GM21529 (cell line): ENCODE measurements around the gene DCHS1.
A peak's percentile ranks its signal among the peaks of the same experiment; 100 is the strongest.

Experiments used
- ATAC-seq: cut with Tn5 transposase; IDR thresholded peaks from one replicate; pipeline ENCODE4 v1.9.1; 2021; ENCODE audit not compliant: unreplicated experiment

DCHS1 gene

GRCh38 chr11:6629892-6630631 is 25.5 kb downstream of the DCHS1 start:
- ATAC-seq: no peak

- no peak for ATAC-seq
These were observed 26.1 kb downstream of the DCHS1 start for GRCh38 chr11:6629573-6629891.

GRCh38 chr11:6628526-6628925 is 27.1 kb downstream of the DCHS1 start:
- no peak for ATAC-seq

- peak; percentile 75 for ATAC-seq
These were observed 27.8 kb downstream of the DCHS1 start for GRCh38 chr11:6627762-6628241.

- no peak for ATAC-seq
These were observed 28.4 kb downstream of the DCHS1 start for GRCh38 chr11:6626971-6627761.

- ATAC-seq: no peak
These were observed 29.7 kb downstream of the DCHS1 start for GRCh38 chr11:6625832-6626420.

- no peak for ATAC-seq
These were observed 30.3 kb downstream of the DCHS1 start for GRCh38 chr11:6625156-6625831.

GRCh38 chr11:6623391-6624363 is 31.9 kb downstream of the DCHS1 start:
- ATAC-seq: no peak

- no peak for ATAC-seq
These were observed 33.1 kb downstream of the DCHS1 start for GRCh38 chr11:6622261-6623171.

GRCh38 chr11:6621711-6622211 is 33.8 kb downstream of the DCHS1 start:
- ATAC-seq: no peak

GRCh38 chr11:6620636-6621035 is 35.0 kb downstream of the DCHS1 start:
- no peak for ATAC-seq

- ATAC-seq: peak; percentile 99
These were observed 36.4 kb downstream of the DCHS1 start, which contains the start of gene TPP1 for GRCh38 chr11:6619004-6619745. TPP1 (minus strand) TSS chr11:6619422; CDS start chr11:6619400, 22 bp downstream.

- ATAC-seq: no peak
These were observed 37.2 kb downstream of the DCHS1 start for GRCh38 chr11:6618117-6619003.

- no peak for ATAC-seq
These were observed 38.3 kb downstream of the DCHS1 start for GRCh38 chr11:6617315-6617781.

GRCh38 chr11:6616596-6617250 is 38.9 kb downstream of the DCHS1 start:
- ATAC-seq: no peak

- no peak for ATAC-seq
These were observed 39.6 kb downstream of the DCHS1 start for GRCh38 chr11:6615882-6616585.
